GM12874 (cell line): Measurements from ENCODE around the gene RXRG.

Experiments
- TF ChIP-seq, protein P1 (sequence below): IDR thresholded peaks from 2 replicates; pipeline ENCODE4 v1.5.1; 2011; ENCODE audit warnings: low read depth, mild to moderate bottlenecking, control low read depth, low read length, moderate library complexity; ENCODE audit not compliant: insufficient read depth

The RXRG gene

DNA sequence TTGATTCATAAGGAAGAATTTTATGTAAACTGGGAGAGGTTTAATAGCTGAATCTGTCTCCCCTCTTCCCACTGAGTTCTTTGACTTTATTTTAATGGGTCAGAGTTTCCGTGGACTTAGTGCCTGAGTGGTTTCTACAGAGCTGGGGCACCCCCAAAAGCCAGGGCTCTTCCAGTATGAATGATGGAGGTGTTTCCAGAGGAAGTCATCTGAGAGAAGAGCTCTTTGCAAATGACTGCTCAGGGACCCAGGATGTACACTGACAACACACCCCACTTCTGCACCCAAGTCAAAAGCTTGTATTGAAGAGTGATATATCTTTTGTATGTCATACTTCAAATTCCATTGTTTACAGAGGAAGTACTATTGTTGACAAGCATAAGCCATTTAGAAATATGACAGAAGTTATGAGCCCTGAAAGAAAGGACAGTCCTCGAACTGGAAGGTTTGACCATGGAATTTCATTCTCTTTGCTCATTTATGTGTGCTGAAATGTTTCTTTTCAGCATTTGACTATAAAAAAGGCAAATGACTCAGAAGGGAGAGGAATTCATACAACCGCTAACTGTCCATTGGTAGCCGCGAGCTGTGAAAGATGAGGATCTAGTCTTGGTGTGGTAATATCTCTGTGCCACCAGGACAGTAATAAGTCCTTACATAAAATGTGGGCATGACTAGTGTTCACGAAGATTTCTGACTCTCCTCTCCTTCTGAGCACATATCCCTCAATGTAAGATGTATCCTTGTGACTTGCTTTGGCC, 63.0 kb downstream of the RXRG start:
- TF ChIP-seq, protein P1, sequence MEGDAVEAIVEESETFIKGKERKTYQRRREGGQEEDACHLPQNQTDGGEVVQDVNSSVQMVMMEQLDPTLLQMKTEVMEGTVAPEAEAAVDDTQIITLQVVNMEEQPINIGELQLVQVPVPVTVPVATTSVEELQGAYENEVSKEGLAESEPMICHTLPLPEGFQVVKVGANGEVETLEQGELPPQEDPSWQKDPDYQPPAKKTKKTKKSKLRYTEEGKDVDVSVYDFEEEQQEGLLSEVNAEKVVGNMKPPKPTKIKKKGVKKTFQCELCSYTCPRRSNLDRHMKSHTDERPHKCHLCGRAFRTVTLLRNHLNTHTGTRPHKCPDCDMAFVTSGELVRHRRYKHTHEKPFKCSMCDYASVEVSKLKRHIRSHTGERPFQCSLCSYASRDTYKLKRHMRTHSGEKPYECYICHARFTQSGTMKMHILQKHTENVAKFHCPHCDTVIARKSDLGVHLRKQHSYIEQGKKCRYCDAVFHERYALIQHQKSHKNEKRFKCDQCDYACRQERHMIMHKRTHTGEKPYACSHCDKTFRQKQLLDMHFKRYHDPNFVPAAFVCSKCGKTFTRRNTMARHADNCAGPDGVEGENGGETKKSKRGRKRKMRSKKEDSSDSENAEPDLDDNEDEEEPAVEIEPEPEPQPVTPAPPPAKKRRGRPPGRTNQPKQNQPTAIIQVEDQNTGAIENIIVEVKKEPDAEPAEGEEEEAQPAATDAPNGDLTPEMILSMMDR, result no peak

DNA sequence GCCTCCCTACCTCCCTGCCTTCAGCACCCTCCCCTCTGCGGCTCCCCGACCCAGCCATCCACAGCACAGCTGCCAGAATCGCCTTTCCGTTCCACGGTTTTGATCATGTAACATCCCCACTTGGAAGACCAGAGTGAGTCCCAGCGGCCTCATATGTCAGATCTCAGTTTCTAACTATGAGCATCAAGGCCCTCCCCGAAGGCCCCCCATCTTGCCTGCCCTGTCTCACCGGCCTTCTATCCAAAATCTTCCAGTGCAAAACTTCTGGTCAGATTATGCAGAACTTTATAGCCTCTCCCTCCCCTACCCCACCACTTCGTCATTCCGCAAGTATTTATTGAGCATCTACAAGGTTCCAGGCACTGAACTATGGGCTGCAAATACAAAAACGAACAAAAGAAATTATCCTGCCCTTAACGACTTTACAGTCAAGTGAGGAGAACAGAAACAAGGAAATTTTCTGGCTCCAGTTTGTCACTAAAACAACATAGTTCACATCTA, 68.1 kb downstream of the RXRG start:
- TF ChIP-seq, protein P1, result no peak

DNA sequence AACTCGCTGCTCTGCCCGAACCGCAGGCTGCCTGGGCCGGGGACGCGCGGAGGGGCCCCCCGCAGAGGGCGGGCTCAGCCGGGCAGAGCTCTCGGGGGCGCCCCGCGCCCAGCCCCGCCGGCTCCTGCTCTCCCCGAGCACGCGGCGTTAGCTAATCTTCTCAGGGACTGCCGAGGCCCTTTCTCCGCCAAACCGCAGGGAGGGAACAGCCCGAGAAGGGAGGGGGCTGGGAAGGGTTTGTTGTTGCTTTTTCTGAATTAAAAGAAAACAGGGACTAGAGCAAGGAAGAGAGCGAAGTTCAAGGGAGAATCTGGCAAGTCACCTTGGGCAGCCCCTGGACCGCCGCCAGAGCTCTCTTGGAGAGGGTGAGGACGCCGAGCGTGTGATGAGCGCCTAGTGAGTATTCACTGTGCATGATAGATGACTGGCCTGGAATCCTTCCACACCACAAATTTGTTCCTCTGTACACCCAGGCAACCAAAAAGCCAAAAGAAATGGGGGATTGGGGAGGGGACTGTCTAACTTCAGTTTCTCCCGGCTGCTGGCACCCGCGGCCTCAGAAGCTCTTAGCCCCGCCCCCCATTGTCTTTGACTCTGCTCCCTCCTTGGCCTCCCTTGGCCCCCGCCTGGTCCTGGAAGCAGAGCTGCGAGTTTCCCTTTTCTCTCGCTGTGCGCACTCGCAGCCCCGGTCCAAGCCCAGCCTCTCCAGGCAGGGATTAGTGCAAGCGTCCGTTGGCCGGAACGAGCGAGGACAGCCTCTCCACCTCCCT, 68.7 kb downstream of the RXRG start:
- TF ChIP-seq, protein P1, result no peak

DNA sequence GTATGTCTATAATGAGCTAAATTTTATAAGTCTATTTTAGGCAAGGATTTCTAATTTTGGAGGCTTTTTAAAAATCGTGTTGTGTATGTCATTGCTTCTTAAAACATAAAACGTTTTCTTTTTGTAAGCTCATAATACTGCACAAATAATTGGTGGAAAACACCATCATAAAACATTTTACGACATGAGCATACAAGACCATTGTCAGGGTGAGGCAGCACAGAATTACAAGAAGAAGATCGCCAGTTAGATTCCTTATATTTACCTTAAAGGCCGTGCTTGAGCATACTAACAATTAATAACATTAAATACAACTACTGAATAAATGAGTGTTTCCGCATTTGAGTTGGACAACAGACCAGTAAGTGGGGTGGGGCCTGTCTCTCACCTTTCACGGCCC, 69.3 kb downstream of the RXRG start:
- TF ChIP-seq, protein P1, result no peak

DNA sequence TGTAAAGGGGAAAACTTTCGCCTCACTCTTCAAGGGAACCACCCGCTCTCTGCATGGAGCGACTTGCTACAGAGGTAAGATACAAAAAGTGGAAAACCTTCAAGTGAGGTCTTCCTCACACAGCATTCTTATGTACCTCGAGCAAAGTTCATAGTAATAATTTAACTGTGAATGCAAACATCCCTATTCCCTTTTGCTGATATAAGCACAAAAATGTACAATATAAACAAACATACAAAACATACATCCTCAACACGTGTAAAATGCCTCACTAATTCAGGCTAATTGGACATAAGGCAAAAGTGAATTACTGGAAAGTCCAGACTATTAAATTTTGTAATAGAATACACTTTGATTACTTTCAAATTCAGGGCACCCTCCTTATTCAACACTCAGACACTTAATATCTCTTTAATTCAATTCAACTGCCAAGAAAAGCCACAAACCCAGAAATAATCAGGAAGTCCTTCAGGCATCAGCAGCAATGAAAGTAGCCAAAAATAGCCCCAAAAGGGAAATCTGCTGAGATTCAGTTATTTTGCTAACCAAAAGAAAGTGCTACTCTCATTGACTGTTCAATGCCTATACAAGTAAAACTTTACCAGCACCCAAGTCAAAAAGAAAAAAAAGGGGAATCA, 73.2 kb downstream of the RXRG start:
- TF ChIP-seq, protein P1, result no peak

DNA sequence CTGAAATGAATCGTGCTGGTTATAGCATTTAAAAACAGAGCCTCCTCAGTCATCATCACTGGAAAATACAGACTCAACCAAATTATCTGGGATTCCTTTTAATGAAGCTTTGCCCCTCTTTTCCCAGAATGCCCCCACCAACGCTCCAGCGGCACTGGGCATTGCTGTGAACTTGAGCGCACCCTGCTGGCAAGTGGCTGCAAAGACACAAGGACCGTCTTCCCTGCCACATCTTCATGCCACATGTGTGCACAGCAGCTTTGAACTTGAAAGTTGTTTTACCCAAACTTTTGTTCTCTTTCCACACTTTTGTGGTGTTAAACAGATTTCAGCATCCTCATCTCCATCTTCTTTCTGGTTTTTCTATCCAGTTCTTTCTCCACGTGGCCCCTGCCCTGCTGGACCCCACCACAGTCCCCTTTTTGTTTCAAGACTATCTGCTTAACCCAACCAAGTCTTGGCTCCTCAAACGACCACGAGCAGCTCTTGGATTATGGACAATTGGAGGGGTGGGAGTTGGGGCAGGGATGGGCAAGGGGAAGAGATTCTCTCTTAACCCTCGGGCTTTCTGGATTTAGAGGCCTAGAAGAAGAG, 75.6 kb downstream of the RXRG start:
- TF ChIP-seq, protein P1, result peak; percentile 94
